ENCODE measurements around the gene ESR2.
"Not testable (repeated sequence)": the region's sequence is repeated elsewhere in the genome, so short reads cannot be mapped to it uniquely, and the experiment has no call there.

The ESR2 gene

GRCh38 chr14:64293976-64294671, at the start of gene ESR2:
ESR2 (minus strand) TSS chr14:64294371; CDS start chr14:64282985, 11,386 bp downstream.
- DNase-seq: peak in 4 of 58 donors; percentile 2 to 8 (median 6)

GRCh38 chr14:64340560-64341196, 46.5 kb upstream of the ESR2 start:
- DNase-seq: no peak

DNA sequence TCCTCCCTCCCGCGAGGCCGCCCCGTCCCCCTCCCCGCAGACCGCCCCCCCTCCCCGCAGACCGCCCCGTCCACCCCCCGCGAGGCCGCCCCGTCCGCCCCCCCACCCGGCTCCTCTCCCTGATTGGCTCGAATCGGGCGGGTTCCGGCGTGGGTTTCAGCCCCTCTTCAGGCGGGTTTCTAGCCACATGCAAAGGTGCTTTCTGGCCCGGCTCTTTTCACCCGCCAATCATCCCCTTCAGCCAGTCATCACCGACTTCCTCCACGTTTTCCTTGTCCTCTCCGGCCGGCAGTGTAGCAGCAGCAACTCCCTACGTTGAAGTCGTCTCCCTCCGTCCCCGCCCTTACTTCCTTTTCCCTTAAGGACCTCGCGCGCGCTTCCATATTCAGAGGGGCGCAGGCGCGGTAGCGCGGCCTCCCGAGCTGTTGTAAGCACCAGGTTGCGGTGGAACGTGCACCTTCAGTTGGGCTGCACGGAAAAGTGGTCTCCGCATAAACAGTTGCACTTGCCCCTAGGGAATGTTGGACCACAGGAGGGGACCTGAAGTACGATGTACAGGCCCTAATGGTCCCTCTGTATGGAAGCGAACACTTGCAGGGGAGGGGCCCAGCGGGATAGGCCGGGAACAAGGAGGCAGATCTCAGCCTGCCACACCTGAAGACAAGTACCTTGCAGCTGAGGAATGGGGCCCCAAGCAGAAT, 44.6 kb upstream of the ESR2 start:
- DNase-seq: peak; percentile 66 to 99 (median 93)

DNA sequence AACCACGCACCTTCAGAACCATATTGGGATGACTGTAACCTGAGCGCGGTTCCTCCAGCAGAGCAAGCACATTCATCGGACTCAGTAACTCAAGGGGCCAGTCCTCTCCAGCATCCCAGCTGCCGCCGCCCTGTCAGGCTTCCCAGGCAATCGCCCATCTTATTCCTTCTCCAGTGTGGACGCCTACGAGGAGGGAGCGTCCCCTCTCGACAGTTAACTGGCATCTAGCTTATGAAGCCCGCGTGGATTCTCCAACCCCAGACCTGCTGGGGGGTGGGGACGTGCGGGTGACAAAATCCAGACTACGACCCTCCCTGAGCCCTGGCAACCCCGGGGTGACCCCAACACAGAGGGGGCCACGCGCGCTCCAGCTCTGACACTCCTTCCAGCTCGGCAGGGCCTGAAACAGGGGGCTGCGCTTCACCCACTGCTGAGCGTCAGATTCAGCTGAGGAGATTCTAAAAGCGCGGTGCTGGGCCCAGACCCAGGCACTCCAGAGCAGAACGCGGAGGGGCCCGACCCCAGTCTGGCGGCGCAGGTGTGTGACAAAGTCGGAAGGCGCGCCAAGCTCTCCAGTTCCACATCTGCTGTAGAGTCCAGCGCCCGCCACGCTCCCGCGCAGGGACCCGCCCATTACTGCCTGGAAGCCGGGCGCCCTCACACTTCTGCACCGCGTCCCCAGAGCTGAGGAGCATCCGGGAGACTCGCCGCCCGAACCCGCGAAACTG, 43.9 kb upstream of the ESR2 start:
- DNase-seq: peak in 53 of 58 donors; percentile 12 to 76 (median 49)

- DNase-seq: no peak
Observed at GRCh38 chr14:64329149-64329548, 35.0 kb upstream of the ESR2 start.

GRCh38 chr14:64326502-64326901, 32.3 kb upstream of the ESR2 start:
- no peak for DNase-seq

- no peak for DNase-seq
Observed at GRCh38 chr14:64324895-64325294, 30.7 kb upstream of the ESR2 start.

GRCh38 chr14:64324461-64324860, 30.3 kb upstream of the ESR2 start:
- DNase-seq: no peak

DNA sequence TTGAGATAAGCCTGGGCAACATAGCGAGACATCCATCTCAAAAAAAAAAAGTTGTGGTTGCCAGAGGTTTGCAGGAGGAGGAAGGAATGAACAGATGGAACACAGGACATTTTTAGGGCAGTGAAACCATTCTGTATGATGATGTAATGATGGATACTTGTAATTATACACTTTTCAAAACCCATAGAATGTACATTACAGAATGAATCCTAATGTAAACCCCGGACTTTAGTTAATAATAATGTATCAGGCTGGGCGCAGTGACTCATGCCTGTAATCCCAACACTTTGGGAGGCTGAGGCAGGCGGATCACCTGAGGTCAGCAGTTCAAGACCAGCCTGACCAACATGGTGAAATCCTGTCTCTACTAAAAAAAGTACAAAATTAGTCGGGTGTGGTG, 26.2 kb upstream of the ESR2 start:
- DNase-seq: not testable (repeated sequence)

GRCh38 chr14:64318695-64319094, 24.5 kb upstream of the ESR2 start:
- DNase-seq: not testable (repeated sequence)

- DNase-seq: peak in 1 of 58 donors; percentile 11
Observed at GRCh38 chr14:64303471-64303917, 9.3 kb upstream of the ESR2 start.

- DNase-seq: no peak
Observed at GRCh38 chr14:64298773-64299172, 4.6 kb upstream of the ESR2 start.

- DNase-seq: peak in 10 of 58 donors; percentile 1 to 50 (median 16)
Observed at GRCh38 chr14:64296561-64296960, 2.4 kb upstream of the ESR2 start.

DNA sequence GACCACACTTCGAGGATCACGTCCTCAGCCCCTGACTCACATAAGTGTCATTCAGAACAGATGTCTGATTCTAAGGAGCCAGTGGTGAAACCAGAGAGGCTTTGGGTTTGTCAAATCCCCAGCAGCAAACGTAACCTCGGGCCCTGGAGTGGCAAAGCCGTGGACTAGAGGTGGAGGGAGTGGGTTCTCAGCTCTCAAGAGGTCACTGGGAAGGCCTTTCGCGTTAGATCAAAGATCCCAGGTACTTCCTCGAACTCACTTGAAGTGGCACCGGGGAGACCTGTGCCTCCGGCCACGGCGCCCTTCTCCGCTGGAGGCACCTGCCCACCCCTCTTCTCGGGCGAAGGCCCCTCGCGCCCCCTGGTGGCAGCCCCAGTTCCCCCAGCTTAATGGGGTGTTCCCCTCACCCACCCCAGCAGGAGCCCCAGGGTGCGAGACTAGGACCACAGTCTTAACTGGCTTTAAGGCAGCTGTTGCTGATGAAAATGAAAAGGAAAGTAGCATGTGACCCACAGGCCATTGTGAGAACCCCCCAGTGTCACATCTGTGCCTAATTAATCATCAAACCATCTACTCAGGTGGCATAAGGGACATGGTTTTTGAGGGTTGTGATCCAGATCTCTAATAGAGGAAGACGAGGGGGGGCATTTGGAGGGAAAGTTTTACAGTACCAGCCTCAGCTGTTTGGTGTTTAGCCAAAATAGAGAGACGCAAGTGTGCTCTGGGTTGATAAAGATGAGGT, 672 bp upstream of the ESR2 start:
- DNase-seq: peak in 37 of 58 donors; percentile 3 to 68 (median 19)

GRCh38 chr14:64292197-64292596, 2.0 kb downstream of the ESR2 start:
- no peak for DNase-seq

GRCh38 chr14:64289571-64289970, 4.6 kb downstream of the ESR2 start:
- no peak for DNase-seq

DNA sequence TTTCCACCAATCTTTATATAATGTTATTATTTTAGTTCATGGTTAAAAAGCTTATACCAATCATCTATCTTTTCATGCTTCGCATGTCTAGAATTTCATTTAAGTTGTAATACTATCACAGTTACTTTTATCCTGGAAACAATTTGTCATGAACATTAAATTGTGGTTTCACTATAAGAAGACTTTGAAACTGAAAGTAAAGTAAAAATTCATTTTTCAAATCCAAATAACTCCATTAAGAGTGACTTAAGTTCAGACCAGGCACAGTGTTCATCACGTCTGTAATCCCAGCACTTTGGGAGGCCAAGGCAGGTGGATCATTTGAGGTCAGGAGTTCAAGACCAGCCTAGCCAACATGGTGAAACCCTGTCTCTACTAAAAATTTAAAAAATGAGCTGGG, 12.4 kb downstream of the ESR2 start:
- DNase-seq: no peak

DNA sequence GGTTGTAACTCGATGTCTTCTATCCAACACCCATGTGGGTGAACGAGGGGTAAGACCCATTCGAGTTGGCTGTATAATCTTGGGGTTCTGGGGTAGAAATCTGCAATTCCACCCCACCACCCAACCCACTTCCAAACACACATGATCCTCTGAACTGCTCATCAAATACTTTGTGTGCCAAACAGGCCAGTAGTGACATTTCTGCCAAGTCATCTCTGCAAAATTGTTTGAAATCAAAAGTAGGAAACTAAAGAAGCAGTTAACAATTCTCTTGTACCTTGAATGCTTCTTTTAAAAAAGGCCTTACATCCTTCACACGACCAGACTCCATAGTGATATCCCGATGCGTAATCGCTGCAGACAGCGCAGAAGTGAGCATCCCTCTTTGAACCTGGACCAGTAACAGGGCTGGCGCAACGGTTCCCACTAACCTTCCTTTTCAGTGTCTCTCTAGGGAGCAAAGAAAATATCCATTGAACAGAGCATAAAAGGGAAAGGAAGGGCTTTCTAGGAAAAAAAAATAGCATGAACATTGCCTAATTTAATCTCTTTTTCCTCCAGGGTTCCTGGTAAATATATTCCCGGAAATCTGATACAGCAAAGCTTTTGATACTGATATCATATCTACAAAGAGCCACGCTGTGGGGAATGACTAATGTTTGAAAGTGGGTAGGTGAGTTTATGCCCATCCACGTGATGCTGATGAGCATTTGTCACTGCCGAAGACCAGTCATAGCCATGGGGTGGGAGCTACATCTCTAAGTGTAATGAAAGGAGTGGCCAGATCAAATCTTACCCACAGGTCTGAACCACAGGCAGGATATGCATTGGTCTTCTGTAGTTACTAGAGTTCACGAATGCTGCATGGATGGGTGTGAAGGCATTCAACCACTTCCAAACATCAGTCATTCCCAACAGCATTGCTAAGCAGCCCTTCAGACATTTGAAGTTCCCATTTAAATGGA, 14.2 kb downstream of the ESR2 start:
- DNase-seq: no peak

DNA sequence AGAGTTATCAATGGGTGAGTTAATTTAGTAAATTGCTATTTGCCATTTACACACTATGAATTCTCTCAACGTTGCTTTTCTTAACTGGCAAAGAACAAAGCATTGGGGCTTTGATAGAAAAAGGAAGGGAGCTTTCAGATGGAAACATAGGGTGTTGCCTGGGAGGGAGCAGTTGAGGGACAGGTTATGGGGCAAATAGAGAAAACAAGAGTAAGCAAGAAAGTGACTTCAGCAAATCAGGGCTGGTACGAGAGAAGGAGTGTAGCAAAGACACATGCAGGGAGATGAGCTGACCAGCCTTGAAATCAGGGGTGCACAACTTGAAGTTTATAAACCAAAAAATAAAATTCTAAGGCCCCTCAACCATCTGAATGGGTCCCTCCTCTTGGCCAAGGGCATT, 15.7 kb downstream of the ESR2 start:
- DNase-seq: no peak

DNA sequence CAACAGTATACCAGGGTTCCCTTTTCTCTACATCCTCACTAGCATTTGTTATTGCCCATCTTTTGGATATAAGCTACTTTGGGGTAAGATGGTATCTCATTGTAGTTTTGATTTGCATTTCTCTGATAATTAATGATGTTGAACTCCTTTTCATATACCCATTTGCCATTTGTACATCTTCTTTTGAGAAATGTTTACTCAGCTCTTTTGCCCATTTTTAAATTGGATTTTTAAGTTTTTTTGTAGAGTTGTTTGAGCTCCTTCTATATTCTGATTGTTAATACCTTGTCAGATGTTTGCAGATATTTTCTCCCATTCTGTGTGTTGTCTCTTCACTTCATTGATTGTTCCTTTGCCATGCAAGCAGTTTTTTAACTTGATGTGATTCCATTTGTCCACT, 22.2 kb downstream of the ESR2 start:
- no peak for DNase-seq
